OCI-LY1 (cell line): ENCODE results near the gene GPR137C.

Experiments
- H2AFZ ChIP-seq: fragments of 200-600 bp; sonication (generic), shearing (Covaris generic); 2 replicates; pipeline ENCODE4 v1.6.0; 2014; ENCODE audit warnings: antibody characterized with exemption, mild to moderate bottlenecking, low read length
- H3F3A ChIP-seq: fragments of 200-600 bp; sonication (generic), shearing (Covaris generic); 2 replicates; pipeline ENCODE4 v1.6.0; 2014; ENCODE audit warnings: mild to moderate bottlenecking, antibody characterized with exemption, low read length, moderate library complexity; ENCODE audit not compliant: insufficient read depth
- H3K27ac ChIP-seq: fragments of 200-600 bp; sonication (generic); 2 replicates; pipeline ENCODE4 v1.5.1; 2014; ENCODE audit warnings: low read length, mixed run types, mild to moderate bottlenecking, low read depth; ENCODE audit not compliant: poor library complexity, severe bottlenecking
- H3K27me3 ChIP-seq: fragments of 200-600 bp; sonication (generic); 2 replicates; pipeline ENCODE4 v1.6.0; 2014; ENCODE audit warnings: antibody characterized with exemption, mild to moderate bottlenecking, low read length, moderate library complexity; ENCODE audit not compliant: insufficient read depth
- H3K36me3 ChIP-seq: fragments of 200-600 bp; sonication (generic); 2 replicates; pipeline ENCODE4 v1.6.1; 2014; ENCODE audit warnings: mild to moderate bottlenecking, antibody characterized with exemption, low read length, moderate library complexity, mixed read lengths; ENCODE audit not compliant: insufficient read depth
- H3K4me1 ChIP-seq: fragments of 200-600 bp; sonication (generic); 2 replicates; pipeline ENCODE4 v1.5.1; 2014; ENCODE audit warnings: mild to moderate bottlenecking, low read length, moderate library complexity; ENCODE audit not compliant: insufficient read depth, severe bottlenecking
- H3K4me2 ChIP-seq: fragments of 200-600 bp; sonication (generic), shearing (Covaris generic); 2 replicates; pipeline ENCODE4 v1.6.1; 2014; ENCODE audit warnings: low read length
- H3K4me3 ChIP-seq: fragments of 200-600 bp; sonication (generic); 2 replicates; pipeline ENCODE4 v1.5.1; 2014; ENCODE audit warnings: low read length, low read depth, mild to moderate bottlenecking, mixed read lengths; ENCODE audit not compliant: poor library complexity, severe bottlenecking
- H3K79me2 ChIP-seq: fragments of 200-600 bp; shearing (Covaris generic); 2 replicates; pipeline ENCODE4 v1.6.1; 2016; ENCODE audit warnings: mixed run types, low read length, mixed read lengths; ENCODE audit not compliant: insufficient read depth
- H3K9ac ChIP-seq: fragments of 200-600 bp; sonication (generic), shearing (Covaris generic); 2 replicates; pipeline ENCODE4 v1.6.1; 2014; ENCODE audit warnings: mild to moderate bottlenecking, low read length, mixed read lengths
- H3K9me2 ChIP-seq: fragments of 200-600 bp; sonication (generic), shearing (Covaris generic); 2 replicates; pipeline ENCODE4 v1.6.1; 2014; ENCODE audit warnings: low read depth, mild to moderate bottlenecking, low read length, mixed read lengths
- H3K9me3 ChIP-seq: fragments of 200-600 bp; shearing (Covaris generic); 2 replicates; pipeline ENCODE4 v1.6.1; 2014; ENCODE audit warnings: low read length, mixed read lengths
- H4K20me1 ChIP-seq: fragments of 200-600 bp; sonication (generic), shearing (Covaris generic); 2 replicates; pipeline ENCODE4 v1.6.0; 2016; ENCODE audit warnings: mild to moderate bottlenecking, low read length; ENCODE audit not compliant: insufficient read depth
- CTCF ChIP-seq: fragments of 200-600 bp; sonication (generic), shearing (Covaris generic); IDR thresholded peaks from 2 replicates; pipeline ENCODE4 v1.5.1; 2017; ENCODE audit warnings: mild to moderate bottlenecking, antibody characterized with exemption, low read length, moderate library complexity, mixed read lengths
- EZH2 ChIP-seq: fragments of 200-600 bp; sonication (generic), shearing (Covaris generic); IDR thresholded peaks from 2 replicates; pipeline ENCODE4 v1.8.0; 2017; ENCODE audit warnings: borderline replicate concordance, mixed run types, mild to moderate bottlenecking, antibody characterized with exemption, low read length, moderate library complexity, mixed read lengths

The GPR137C gene

GRCh38 chr14:52553002-52553670 lies 500 bp downstream of the GPR137C start:
- H3K9me3 ChIP-seq: no peaks in the 10 kb centered on the region
- H3K4me2 ChIP-seq: peak overlapping the region; percentile 92
- no peaks in the 10 kb centered on the region for H3F3A ChIP-seq
- H3K9ac ChIP-seq: peak overlapping the region; percentile 74
- peaks cover 40% of the 10 kb centered on the region for H3K4me1 ChIP-seq
- H3K36me3 ChIP-seq: peaks cover 10% of the 10 kb centered on the region
- TF ChIP-seq EZH2 (no peak), CTCF (no peak)
- no peaks in the 10 kb centered on the region for H4K20me1 ChIP-seq
- H3K79me2 ChIP-seq: peaks cover 31% of the 10 kb centered on the region
- H3K27ac ChIP-seq: peak overlapping the region; percentile 51
- H2AFZ ChIP-seq: no peak overlapping the region
- no peaks in the 10 kb centered on the region for H3K27me3 ChIP-seq
- no peaks in the 10 kb centered on the region for H3K9me2 ChIP-seq
- H3K4me3 ChIP-seq: peak overlapping the region; percentile 89

GRCh38 chr14:52553671-52554575 lies 1.3 kb downstream of the GPR137C start:
- H4K20me1 ChIP-seq: no peaks in the 10 kb centered on the region
- H3K4me1 ChIP-seq: peaks cover 40% of the 10 kb centered on the region
- H3K9me3 ChIP-seq: no peaks in the 10 kb centered on the region
- no peaks in the 10 kb centered on the region for H3K9me2 ChIP-seq
- H2AFZ ChIP-seq: no peak overlapping the region
- peak overlapping the region; percentile 51 for H3K27ac ChIP-seq
- peak overlapping the region; percentile 92 for H3K4me2 ChIP-seq
- peaks cover 30% of the 10 kb centered on the region for H3K79me2 ChIP-seq
- H3K4me3 ChIP-seq: peak overlapping the region; percentile 89
- peaks cover 4% of the 10 kb centered on the region; the same call in 1 of the 2 replicates for H3K36me3 ChIP-seq
- peak overlapping the region; percentile 74 for H3K9ac ChIP-seq
- no peaks in the 10 kb centered on the region for H3K27me3 ChIP-seq
- H3F3A ChIP-seq: no peaks in the 10 kb centered on the region
- no peak; the same call in 1 of the 2 replicates for TF ChIP-seq CTCF
- TF ChIP-seq EZH2: no peak

GRCh38 chr14:52558688-52559087 lies 6.1 kb downstream of the GPR137C start:
- Histone ChIP-seq H2AFZ (no peak overlapping the region), H3F3A (no peaks in the 10 kb centered on the region), H3K4me1 (peaks cover 22% of the 10 kb centered on the region), H3K36me3 (no peaks in the 10 kb centered on the region), H3K27me3 (no peaks in the 10 kb centered on the region), H3K4me2 (no peak overlapping the region), H3K79me2 (no peaks in the 10 kb centered on the region), H3K4me3 (no peak overlapping the region), H3K9ac (no peak overlapping the region), H3K9me2 (no peaks in the 10 kb centered on the region), H3K9me3 (no peaks in the 10 kb centered on the region), H3K27ac (no peak overlapping the region), H4K20me1 (no peaks in the 10 kb centered on the region)
- TF ChIP-seq CTCF (no peak), EZH2 (no peak)
